Adrenal gland (tissue), 12 donors: ENCODE data around the gene RNF217. TPM values are rescaled to one million over a fixed set of nuclear protein-coding genes. Genes with fewer than 3 reads are reported as not detected.

ENCODE experiments used
- DNase-seq, 7 donors: peaks; one replicate each; pipeline ENCODE4 v3.0.0-alpha.2; 2019 to 2020
- H3K27ac ChIP-seq, 5 donors: fragments of 200-600 bp; sonication (generic) in 4 of 5; 1 replicate in 3 of 5; 2 replicates in 2 of 5; pipeline versions ENCODE4 v1.5.1 to v1.8.0; 2016 to 2020; ENCODE audit warnings: mild to moderate bottlenecking in 1 of 5
- H3K27me3 ChIP-seq: fragments of 200-600 bp; 2 replicates; pipeline ENCODE4 v1.8.0; 2021
- H3K36me3 ChIP-seq, 2 donors: fragments of 200-600 bp; replicated peaks in 1 of 2; 1 replicate in 1 of 2; 2 replicates in 1 of 2; pipeline versions ENCODE4 v1.5.1 to v1.8.0; 2018 to 2022
- H3K4me1 ChIP-seq, 2 donors: fragments of 200-600 bp; replicated peaks in 1 of 2; 1 replicate in 1 of 2; 2 replicates in 1 of 2; pipeline versions ENCODE4 v1.5.1 to v1.8.0; 2018 to 2021
- H3K4me3 ChIP-seq, 4 donors: fragments of 200-600 bp; sonication (generic) in 3 of 4; one replicate each; pipeline ENCODE4 v1.5.1; 2016 to 2018
- H3K9me3 ChIP-seq, 3 donors: fragments of 200-600 bp; sonication (generic) in 1 of 3; replicated peaks in 1 of 3; 1 replicate in 2 of 3; 2 replicates in 1 of 3; pipeline versions ENCODE4 v1.5.1 to v1.8.0; 2016 to 2021
- POLR2A ChIP-seq, 2 donors: fragments of 450-650 bp; IDR thresholded peaks; one replicate each; pipeline ENCODE4 v1.6.1; 2017; ENCODE audit warnings: antibody characterized with exemption in 2 of 2, mild to moderate bottlenecking in 2 of 2, moderate library complexity in 1 of 2
- WGBS, 4 donors: extraction: QIAGEN DNeasy Blood & Tissue Kit in 2 of 4; methylation state at CpG; one replicate each; pipeline versions ENCODE4 v1.1.5 to v1.1.7; 2013 to 2017; 5-methylcytosine and 5-hydroxymethylcytosine counted together
- intact Hi-C, 2 donors: fragments of 100-400 bp; cut with DNase I; formaldehyde crosslinking; loops; one replicate each; pipeline versions ENCODE4 v1.14.1 to v1.15.0; 2022 to 2023
- polyA plus RNA-seq, 3 donors: library from polyadenylated mRNA; stranded (reverse); fragments of 200-250 nt in 2 of 3; fragments of 350-450 nt in 1 of 3; fragmentation: Illumina TruSeq in 1 of 3; extraction: RNeasy Lipid Tissue Mini Kit (QIAGEN cat#74804) in 1 of 3; gene quantifications; one replicate each; pipeline ENCODE4 v1.2.3, GENCODE V29; 2013 to 2014
- total RNA-seq, 9 donors: library from RNA; depleted of rRNA in 4 of 9; stranded (reverse); fragments of >200 nt in 4 of 9; fragments of 120-200 nt in 1 of 9; fragmentation: NEBNext Ultra II Directional in 1 of 9; extraction: Animal tissue kit (Norgen Biotek cat#: 25700) in 1 of 9; gene quantifications; one replicate each; pipeline versions ENCODE4 v1.1.0 to v1.2.4, GENCODE V29; 2013 to 2023
- TF ChIP-seq, protein P1 (sequence below), 6 experiments: fragments of 450-650 bp in 4 of 6; fragments of 200-600 bp in 2 of 6; sonication (generic) in 1 of 6; IDR thresholded peaks; 1 replicate in 5 of 6; 2 replicates in 1 of 6; pipeline versions ENCODE4 v1.5.1 to v1.8.0; 2016 to 2021; ENCODE audit warnings: antibody characterized with exemption in 6 of 6, mild to moderate bottlenecking in 2 of 6, moderate library complexity in 1 of 6
- donor health status: healthy with polysubstance abuse.
- donor health status: Bipolar disorder and iron deficiency.
- donor health status: DM: yes; HTN: yes; CAD: no.
- donor health status: DM: no; HTN: no; CAD: no.
- donor health status: DM: no; HTN: no; CAD: no.
- donor health status: DM: yes; HTN: yes; CAD: no.

Gene RNF217
- total and polyA plus RNA-seq, 12 donors, result 4.6 to 23.0 (median 11.5) TPM

DNA sequence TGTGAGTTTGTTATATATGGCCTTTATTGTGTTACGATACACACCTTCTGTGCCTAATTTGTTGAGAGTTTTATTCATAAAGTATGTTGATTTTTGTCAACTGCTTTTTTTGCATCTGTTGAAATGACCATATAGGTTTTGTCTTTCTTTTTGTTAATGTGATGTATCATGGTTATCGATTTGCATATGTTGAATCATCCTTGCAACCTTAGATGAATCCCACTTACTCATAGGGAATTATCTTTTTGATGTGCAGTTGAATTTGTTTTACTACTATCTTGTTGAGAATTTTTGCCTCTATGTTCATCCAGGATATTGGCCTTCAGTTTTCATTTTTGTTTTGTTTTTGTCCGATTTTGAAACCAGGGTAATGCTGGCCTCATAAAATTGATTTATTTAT lies 145.7 kb downstream of the RNF217 start:
- Histone ChIP-seq H3K27me3 (no peaks in the 10 kb centered on the region), H3K4me3 (no peak overlapping the region), H3K36me3 (no peaks in the 10 kb centered on the region), H3K4me1 (no peaks in the 10 kb centered on the region), H3K27ac (no peak overlapping the region), H3K9me3 (peaks cover 0 to 11% (median 4%) of the 10 kb centered on the region in 3 donors)
- no peak for DNase-seq
- TF ChIP-seq, protein P1, sequence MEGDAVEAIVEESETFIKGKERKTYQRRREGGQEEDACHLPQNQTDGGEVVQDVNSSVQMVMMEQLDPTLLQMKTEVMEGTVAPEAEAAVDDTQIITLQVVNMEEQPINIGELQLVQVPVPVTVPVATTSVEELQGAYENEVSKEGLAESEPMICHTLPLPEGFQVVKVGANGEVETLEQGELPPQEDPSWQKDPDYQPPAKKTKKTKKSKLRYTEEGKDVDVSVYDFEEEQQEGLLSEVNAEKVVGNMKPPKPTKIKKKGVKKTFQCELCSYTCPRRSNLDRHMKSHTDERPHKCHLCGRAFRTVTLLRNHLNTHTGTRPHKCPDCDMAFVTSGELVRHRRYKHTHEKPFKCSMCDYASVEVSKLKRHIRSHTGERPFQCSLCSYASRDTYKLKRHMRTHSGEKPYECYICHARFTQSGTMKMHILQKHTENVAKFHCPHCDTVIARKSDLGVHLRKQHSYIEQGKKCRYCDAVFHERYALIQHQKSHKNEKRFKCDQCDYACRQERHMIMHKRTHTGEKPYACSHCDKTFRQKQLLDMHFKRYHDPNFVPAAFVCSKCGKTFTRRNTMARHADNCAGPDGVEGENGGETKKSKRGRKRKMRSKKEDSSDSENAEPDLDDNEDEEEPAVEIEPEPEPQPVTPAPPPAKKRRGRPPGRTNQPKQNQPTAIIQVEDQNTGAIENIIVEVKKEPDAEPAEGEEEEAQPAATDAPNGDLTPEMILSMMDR (IDR thresholded peaks at IDR 0.05), result no peak
- no peak for TF ChIP-seq POLR2A (IDR thresholded peaks at IDR 0.05)
- intact Hi-C loops, result no loop called here
- WGBS, 4 donors, result 77 to 89% (median 87%) methylated on average over 3 of the region's 3 CpGs

DNA sequence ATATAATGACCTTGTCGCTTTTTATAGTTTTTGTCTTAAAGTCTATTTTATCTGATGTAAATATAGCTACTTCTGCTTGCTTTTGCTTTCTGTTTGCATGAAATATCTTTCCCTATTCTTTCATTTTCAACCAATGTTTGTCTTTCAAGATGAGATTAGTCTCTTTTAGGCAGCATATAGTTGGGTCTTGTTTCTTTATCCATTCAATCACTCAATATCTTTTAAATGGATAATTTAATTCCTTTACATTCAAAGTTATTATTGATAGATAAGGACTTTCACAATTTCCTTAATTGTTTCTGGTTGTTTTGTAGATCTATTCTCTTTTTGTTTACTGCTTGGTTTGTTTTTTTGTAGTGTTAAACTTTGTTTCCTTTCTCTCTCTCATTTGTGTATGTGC lies 147.8 kb downstream of the RNF217 start:
- intact Hi-C loops, result loop anchor here (5.0 to 10.0 kb wide), 2 partner anchors 145 to 238 kb away; partner anchors contain the start of gene RNF217 (in 1 of the 2)
- 85 to 98% (median 91%) methylated on average over 1 of the region's 1 CpG for WGBS, 4 donors
- TF ChIP-seq, protein P1 (IDR thresholded peaks at IDR 0.05), result no peak
- TF ChIP-seq POLR2A (IDR thresholded peaks at IDR 0.05), result no peak

DNA sequence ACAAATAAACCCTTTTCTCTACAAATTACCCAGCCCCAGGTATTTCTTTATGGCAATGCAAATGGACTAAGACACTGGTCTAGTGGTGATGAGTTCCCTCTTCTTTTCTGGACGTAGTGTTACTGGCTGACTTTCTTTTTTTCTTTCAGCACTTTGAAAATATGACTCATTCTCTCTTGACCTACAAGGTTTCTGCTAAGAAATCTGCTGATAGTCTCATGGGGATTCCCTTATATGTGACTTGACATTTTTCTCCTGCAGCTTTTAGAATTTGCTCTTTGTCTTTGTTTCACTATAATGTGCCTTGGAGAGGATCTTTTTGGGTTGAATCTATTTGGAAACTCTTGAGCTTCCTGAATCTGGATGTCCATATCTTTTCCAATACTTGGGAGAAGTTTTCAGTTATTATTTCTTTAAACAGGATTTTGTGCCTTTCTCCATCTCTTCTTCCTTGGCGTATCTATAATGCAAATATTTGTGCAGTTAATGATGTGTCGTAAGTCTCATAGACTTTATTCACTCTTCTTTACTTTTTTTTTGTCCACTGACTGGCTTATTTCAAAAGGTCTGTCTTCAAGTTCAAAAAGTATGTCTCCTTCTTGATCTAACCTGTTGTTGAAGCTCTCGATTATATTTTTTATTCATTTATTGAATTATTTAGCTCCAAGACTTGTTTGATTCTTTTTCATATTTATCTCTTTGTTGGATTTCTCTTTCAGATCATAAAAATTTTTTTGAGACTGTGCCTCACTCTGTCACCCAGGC lies 149.2 kb downstream of the RNF217 start:
- intact Hi-C loops, result loop anchor here (5.0 to 10.0 kb wide), 2 partner anchors 147 to 239 kb away; partner anchors contain the start of gene RNF217 (in 1 of the 2)
- no peak for TF ChIP-seq POLR2A (IDR thresholded peaks at IDR 0.05)
- TF ChIP-seq, protein P1 (IDR thresholded peaks at IDR 0.05), result no peak

More for the DNA sequence above, 147.8 kb downstream of the RNF217 start:
- no peak overlapping the region for H3K4me3 ChIP-seq
- H3K36me3 ChIP-seq, result no peaks in the 10 kb centered on the region
- H3K27ac ChIP-seq, result no peak overlapping the region
- H3K27me3 ChIP-seq, result no peaks in the 10 kb centered on the region
- H3K4me1 ChIP-seq, result no peaks in the 10 kb centered on the region
- DNase-seq, result no peak
- peaks cover 0 to 11% (median 4%) of the 10 kb centered on the region in 3 donors for H3K9me3 ChIP-seq

DNA sequence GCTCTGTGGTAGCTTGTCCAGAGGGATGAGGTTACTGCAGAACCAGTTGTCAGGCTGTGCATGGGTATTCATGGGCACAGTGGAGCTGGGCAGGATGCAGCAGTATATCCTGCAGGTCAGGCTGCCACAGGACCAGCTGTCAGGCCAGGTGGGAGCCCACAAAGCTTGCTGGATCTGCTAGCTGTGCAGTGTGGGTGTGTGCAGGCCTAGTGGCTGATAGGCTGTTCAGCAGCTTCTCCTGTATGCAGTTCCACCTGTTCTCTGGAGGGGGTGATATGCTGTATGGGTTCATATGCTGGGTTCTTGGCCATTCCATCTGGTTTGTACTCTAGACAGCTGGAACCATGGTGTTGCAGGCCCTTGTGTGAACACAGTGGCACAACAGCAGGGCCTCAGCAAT lies 150.7 kb downstream of the RNF217 start:
- H3K36me3 ChIP-seq, result no peaks in the 10 kb centered on the region
- no peaks in the 10 kb centered on the region for H3K27me3 ChIP-seq
- intact Hi-C loops, result loop anchor here (5.0 to 10.0 kb wide), 2 partner anchors 148 to 241 kb away; partner anchors contain the start of gene RNF217 (in 1 of the 2)
- H3K27ac ChIP-seq, result no peak overlapping the region
- no peak for DNase-seq
- TF ChIP-seq, protein P1 (IDR thresholded peaks at IDR 0.05), result no peak
- TF ChIP-seq POLR2A (IDR thresholded peaks at IDR 0.05), result no peak
- H3K4me1 ChIP-seq, result no peaks in the 10 kb centered on the region
- no peak overlapping the region for H3K4me3 ChIP-seq
- H3K9me3 ChIP-seq, result peaks cover 0 to 11% (median 4%) of the 10 kb centered on the region in 3 donors

More for the DNA sequence above, 149.2 kb downstream of the RNF217 start:
- Histone ChIP-seq H3K4me1 (no peaks in the 10 kb centered on the region), H3K27me3 (no peaks in the 10 kb centered on the region), H3K36me3 (no peaks in the 10 kb centered on the region), H3K9me3 (peaks cover 0 to 11% (median 4%) of the 10 kb centered on the region in 3 donors), H3K27ac (no peak overlapping the region), H3K4me3 (no peak overlapping the region)
- DNase-seq, result no peak
- 81 to 92% (median 85%) methylated on average over 4 of the region's 4 CpGs for WGBS, 4 donors
